C4-2B (cell line): Measurements from ENCODE around the gene HEXD.
"Not testable (repeated sequence)": the region's sequence is repeated elsewhere in the genome, so short reads cannot be mapped to it uniquely, and the experiment has no call there.

Experiments
- ZFX ChIP-seq: fragments of 450-650 bp; IDR thresholded peaks from 2 replicates; pipeline ENCODE4 v1.6.1; 2017
- TF ChIP-seq, protein P1 (sequence below): fragments of 450-650 bp; conservative IDR thresholded peaks from 2 replicates; pipeline ENCODE4 v1.5.1; 2017; ENCODE audit warnings: mild to moderate bottlenecking

DNA sequence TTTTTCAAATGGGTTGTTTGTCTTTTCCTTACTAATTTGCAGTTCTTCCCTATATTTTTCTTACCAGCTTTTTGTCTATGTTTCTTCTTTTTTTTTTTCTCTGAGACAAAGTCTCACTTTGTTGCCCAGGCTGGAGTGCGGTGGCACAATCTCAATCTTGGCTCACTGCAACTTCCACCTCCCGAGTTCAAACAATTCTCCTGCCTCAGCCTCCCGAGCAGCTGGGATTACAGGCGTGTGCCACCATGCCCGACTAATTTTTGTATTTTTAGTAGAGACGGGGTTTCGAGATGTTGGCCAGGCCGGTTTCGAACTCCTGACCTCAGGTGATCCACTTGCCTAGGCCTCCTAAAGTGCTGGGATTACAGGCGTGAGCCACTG is 45.1 kb upstream of the HEXD start:
- TF ChIP-seq, protein P1, sequence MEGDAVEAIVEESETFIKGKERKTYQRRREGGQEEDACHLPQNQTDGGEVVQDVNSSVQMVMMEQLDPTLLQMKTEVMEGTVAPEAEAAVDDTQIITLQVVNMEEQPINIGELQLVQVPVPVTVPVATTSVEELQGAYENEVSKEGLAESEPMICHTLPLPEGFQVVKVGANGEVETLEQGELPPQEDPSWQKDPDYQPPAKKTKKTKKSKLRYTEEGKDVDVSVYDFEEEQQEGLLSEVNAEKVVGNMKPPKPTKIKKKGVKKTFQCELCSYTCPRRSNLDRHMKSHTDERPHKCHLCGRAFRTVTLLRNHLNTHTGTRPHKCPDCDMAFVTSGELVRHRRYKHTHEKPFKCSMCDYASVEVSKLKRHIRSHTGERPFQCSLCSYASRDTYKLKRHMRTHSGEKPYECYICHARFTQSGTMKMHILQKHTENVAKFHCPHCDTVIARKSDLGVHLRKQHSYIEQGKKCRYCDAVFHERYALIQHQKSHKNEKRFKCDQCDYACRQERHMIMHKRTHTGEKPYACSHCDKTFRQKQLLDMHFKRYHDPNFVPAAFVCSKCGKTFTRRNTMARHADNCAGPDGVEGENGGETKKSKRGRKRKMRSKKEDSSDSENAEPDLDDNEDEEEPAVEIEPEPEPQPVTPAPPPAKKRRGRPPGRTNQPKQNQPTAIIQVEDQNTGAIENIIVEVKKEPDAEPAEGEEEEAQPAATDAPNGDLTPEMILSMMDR: not testable (repeated sequence)
- TF ChIP-seq ZFX: not testable (repeated sequence)
